Measurements from ENCODE around the gene DOCK9. TPM values are rescaled to one million over a fixed set of nuclear protein-coding genes. Genes with fewer than 3 reads are reported as not detected.

The DOCK9 gene
- total RNA-seq, 4 donors from 2014 or later = 121 to 240 (median 200) TPM

- DNase-seq (ENCODE audit: low spot score in 2 of 2) = no peak
- H3K36me3 ChIP-seq = no peaks in the 10 kb centered on the region
- TF ChIP-seq POLR2A (IDR thresholded peaks at IDR 0.05) (no peak), EP300 (IDR thresholded peaks at IDR 0.05) (no peak), CTCF (IDR thresholded peaks at IDR 0.05) (no peak), POLR2AphosphoS5 (IDR thresholded peaks at IDR 0.05) (no peak)
- no peak overlapping the region for H3K27ac ChIP-seq
- no peaks in the 10 kb centered on the region for H3K27me3 ChIP-seq
- WGBS = 93% methylated on average over 4 of the region's 4 CpGs
- no peak overlapping the region for H3K4me3 ChIP-seq
- no peaks in the 10 kb centered on the region for H3K9me3 ChIP-seq
- peaks cover 29% of the 10 kb centered on the region for H3K4me1 ChIP-seq
These were observed 25.3 kb upstream of the DOCK9 start for GRCh38 chr13:99003186-99003585.

- 80% methylated on average over 5 of the region's 5 CpGs for WGBS
- Histone ChIP-seq H3K4me3 (no peak overlapping the region), H3K36me3 (no peaks in the 10 kb centered on the region), H3K27me3 (no peaks in the 10 kb centered on the region), H3K4me1 (peaks cover 35% of the 10 kb centered on the region), H3K9me3 (no peaks in the 10 kb centered on the region), H3K27ac (no peak overlapping the region)
- no peak for DNase-seq (ENCODE audit: low spot score in 2 of 2)
- TF ChIP-seq EP300 (IDR thresholded peaks at IDR 0.05) (no peak), CTCF (IDR thresholded peaks at IDR 0.05) (no peak), POLR2A (IDR thresholded peaks at IDR 0.05) (no peak), POLR2AphosphoS5 (IDR thresholded peaks at IDR 0.05) (no peak)
These were observed 24.4 kb upstream of the DOCK9 start for GRCh38 chr13:99002172-99002710.

GRCh38 chr13:99000137-99000536 is 22.3 kb upstream of the DOCK9 start:
- Histone ChIP-seq H3K27ac (no peak overlapping the region), H3K36me3 (no peaks in the 10 kb centered on the region), H3K9me3 (no peaks in the 10 kb centered on the region), H3K4me1 (peaks cover 40% of the 10 kb centered on the region), H3K27me3 (no peaks in the 10 kb centered on the region), H3K4me3 (no peak overlapping the region)
- TF ChIP-seq POLR2AphosphoS5 (IDR thresholded peaks at IDR 0.05) (no peak), POLR2A (IDR thresholded peaks at IDR 0.05) (no peak), CTCF (IDR thresholded peaks at IDR 0.05) (no peak)
- DNase-seq (ENCODE audit: low spot score in 2 of 2) = no peak
- WGBS = 88% methylated on average over 2 of the region's 2 CpGs

- DNase-seq (ENCODE audit: low spot score in 2 of 2) = no peak
- H3K27me3 ChIP-seq = no peaks in the 10 kb centered on the region
- no peaks in the 10 kb centered on the region for H3K36me3 ChIP-seq
- no peaks in the 10 kb centered on the region for H3K9me3 ChIP-seq
- no peak for TF ChIP-seq POLR2AphosphoS5 (IDR thresholded peaks at IDR 0.05)
- TF ChIP-seq CTCF (IDR thresholded peaks at IDR 0.05) = no peak
- TF ChIP-seq EP300 (IDR thresholded peaks at IDR 0.05) = no peak
- no peak for TF ChIP-seq POLR2A (IDR thresholded peaks at IDR 0.05)
- WGBS = 24% methylated on average over 2 of the region's 2 CpGs
- H3K4me1 ChIP-seq = peaks cover 40% of the 10 kb centered on the region
- H3K27ac ChIP-seq = no peak overlapping the region
- H3K4me3 ChIP-seq = no peak overlapping the region
These were observed 21.7 kb upstream of the DOCK9 start for GRCh38 chr13:98999639-98999952.

GRCh38 chr13:98998831-98999638 is 21.2 kb upstream of the DOCK9 start:
- no peaks in the 10 kb centered on the region for H3K27me3 ChIP-seq
- DNase-seq (ENCODE audit: low spot score in 2 of 2) = no peak
- peaks cover 37% of the 10 kb centered on the region for H3K4me1 ChIP-seq
- 45% methylated on average over 8 of the region's 8 CpGs for WGBS
- TF ChIP-seq POLR2A (IDR thresholded peaks at IDR 0.05) (no peak), CTCF (IDR thresholded peaks at IDR 0.05) (no peak), EP300 (IDR thresholded peaks at IDR 0.05) (no peak), POLR2AphosphoS5 (IDR thresholded peaks at IDR 0.05) (no peak)
- H3K36me3 ChIP-seq = no peaks in the 10 kb centered on the region
- peak overlapping the region; percentile 27 for H3K27ac ChIP-seq
- no peak overlapping the region for H3K4me3 ChIP-seq
- no peaks in the 10 kb centered on the region for H3K9me3 ChIP-seq

Data from suprapubic skin (tissue), 4 donors.